ENCODE results near the gene ATP5F1A.
"Not testable (repeated sequence)": the region's sequence is repeated elsewhere in the genome, so short reads cannot be mapped to it uniquely, and the experiment has no call there.

Gene ATP5F1A

GRCh38 chr18:46130061-46130460 lies 32.0 kb upstream of the ATP5F1A start:
- H3K36me3 ChIP-seq = no peaks in the 10 kb centered on the region
- TF ChIP-seq CTCF (IDR thresholded peaks at IDR 0.05; ENCODE audit: low read depth, low read length) = no peak
- no peak for DNase-seq
- H3K27me3 ChIP-seq = no peaks in the 10 kb centered on the region
- H3K9me3 ChIP-seq = no peaks in the 10 kb centered on the region
- no peak overlapping the region for H3K4me3 ChIP-seq (ENCODE audit: low read depth, low read length)
- H3K4me1 ChIP-seq = no peaks in the 10 kb centered on the region

GRCh38 chr18:46126625-46127024 lies 28.5 kb upstream of the ATP5F1A start:
- H3K4me1 ChIP-seq; H3K9me3 ChIP-seq; DNase-seq; H3K36me3 ChIP-seq; H3K27me3 ChIP-seq; H3K4me3 ChIP-seq (ENCODE audit: low read depth, low read length): not testable (repeated sequence)

GRCh38 chr18:46113751-46114150 lies 15.7 kb upstream of the ATP5F1A start:
- no peak for TF ChIP-seq CTCF (IDR thresholded peaks at IDR 0.05; ENCODE audit: low read depth, low read length)
- Histone ChIP-seq H3K4me1 (no peaks in the 10 kb centered on the region), H3K9me3 (no peaks in the 10 kb centered on the region), H3K27me3 (no peaks in the 10 kb centered on the region), H3K36me3 (no peaks in the 10 kb centered on the region), H3K4me3 (ENCODE audit: low read depth, low read length) (no peak overlapping the region)
- DNase-seq = no peak

- no peak for DNase-seq
- TF ChIP-seq CTCF (IDR thresholded peaks at IDR 0.05; ENCODE audit: low read depth, low read length) = no peak
- H3K4me3 ChIP-seq (ENCODE audit: low read depth, low read length) = no peak overlapping the region
- H3K27me3 ChIP-seq = no peaks in the 10 kb centered on the region
- no peaks in the 10 kb centered on the region for H3K36me3 ChIP-seq
- no peaks in the 10 kb centered on the region for H3K4me1 ChIP-seq
- no peaks in the 10 kb centered on the region for H3K9me3 ChIP-seq
Measured at GRCh38 chr18:46110406-46110805, 12.3 kb upstream of the ATP5F1A start.

GRCh38 chr18:46109386-46109785 lies 11.3 kb upstream of the ATP5F1A start:
- no peak for TF ChIP-seq CTCF (IDR thresholded peaks at IDR 0.05; ENCODE audit: low read depth, low read length)
- DNase-seq = no peak

GRCh38 chr18:46104128-46104911 lies 6.2 kb upstream of the ATP5F1A start, which contains the start of gene HAUS1:
Gene HAUS1, plus strand, starts transcription at chr18:46104385. Its CDS starts 27 bp downstream, at chr18:46104412.
- TF ChIP-seq CTCF (IDR thresholded peaks at IDR 0.05; ENCODE audit: low read depth, low read length) = no peak

More at GRCh38 chr18:46109386-46109785, 11.3 kb upstream of the ATP5F1A start:
- no peaks in the 10 kb centered on the region for H3K27me3 ChIP-seq
- H3K4me3 ChIP-seq (ENCODE audit: low read depth, low read length) = no peak overlapping the region
- no peaks in the 10 kb centered on the region for H3K4me1 ChIP-seq
- no peaks in the 10 kb centered on the region for H3K36me3 ChIP-seq
- H3K9me3 ChIP-seq = no peaks in the 10 kb centered on the region

More at GRCh38 chr18:46104128-46104911, 6.2 kb upstream of the ATP5F1A start, which contains the start of gene HAUS1:
- Histone ChIP-seq H3K4me3 (ENCODE audit: low read depth, low read length) (peak within 1 kb of the TSS; percentile 83), H3K4me1 (no peaks in the 10 kb centered on the region), H3K27me3 (no peaks in the 10 kb centered on the region), H3K9me3 (no peaks in the 10 kb centered on the region), H3K36me3 (no peaks in the 10 kb centered on the region)
- DNase-seq = peak; percentile 89
